NB4 (cell line): ENCODE results near the gene RIBC2.

Experiments
- MYC ChIP-seq: IDR thresholded peaks from 2 replicates; pipeline ENCODE4 v1.6.1; 2011; ENCODE audit warnings: low read depth, low read length
- POLR2A ChIP-seq: IDR thresholded peaks from 2 replicates; pipeline ENCODE4 v1.6.1; 2011; ENCODE audit warnings: mild to moderate bottlenecking; ENCODE audit not compliant: insufficient read length; ENCODE audit errors: extremely low read depth
- TF ChIP-seq, protein P1 (sequence below): IDR thresholded peaks from one replicate; pipeline ENCODE4 v1.5.1; 2012; ENCODE audit warnings: low read depth, low read length
- TF ChIP-seq, protein P2 (sequence below): IDR thresholded peaks from 2 replicates; pipeline ENCODE4 v1.6.1; 2011; ENCODE audit warnings: low read depth, low read length

DNA sequence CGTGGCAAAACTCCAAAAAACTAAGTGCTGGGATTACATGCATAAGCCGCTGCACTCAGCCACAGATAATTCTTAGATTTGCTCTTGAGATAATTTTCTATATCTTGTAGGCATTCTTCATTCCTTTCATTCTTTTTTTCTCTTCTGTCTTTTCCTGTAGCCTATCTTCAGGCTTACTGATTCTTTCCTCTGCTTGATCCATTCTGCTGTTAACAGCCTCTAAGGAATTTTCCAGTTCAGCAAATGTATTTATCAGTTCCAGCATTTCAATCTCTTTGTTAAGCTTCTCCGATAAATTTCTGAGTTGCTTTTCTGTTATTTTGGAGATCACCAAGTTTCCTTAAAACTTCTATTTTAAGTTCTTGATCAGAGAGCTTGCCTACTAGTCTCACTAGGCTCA lies 46.8 kb upstream of the RIBC2 start:
- TF ChIP-seq, protein P1, sequence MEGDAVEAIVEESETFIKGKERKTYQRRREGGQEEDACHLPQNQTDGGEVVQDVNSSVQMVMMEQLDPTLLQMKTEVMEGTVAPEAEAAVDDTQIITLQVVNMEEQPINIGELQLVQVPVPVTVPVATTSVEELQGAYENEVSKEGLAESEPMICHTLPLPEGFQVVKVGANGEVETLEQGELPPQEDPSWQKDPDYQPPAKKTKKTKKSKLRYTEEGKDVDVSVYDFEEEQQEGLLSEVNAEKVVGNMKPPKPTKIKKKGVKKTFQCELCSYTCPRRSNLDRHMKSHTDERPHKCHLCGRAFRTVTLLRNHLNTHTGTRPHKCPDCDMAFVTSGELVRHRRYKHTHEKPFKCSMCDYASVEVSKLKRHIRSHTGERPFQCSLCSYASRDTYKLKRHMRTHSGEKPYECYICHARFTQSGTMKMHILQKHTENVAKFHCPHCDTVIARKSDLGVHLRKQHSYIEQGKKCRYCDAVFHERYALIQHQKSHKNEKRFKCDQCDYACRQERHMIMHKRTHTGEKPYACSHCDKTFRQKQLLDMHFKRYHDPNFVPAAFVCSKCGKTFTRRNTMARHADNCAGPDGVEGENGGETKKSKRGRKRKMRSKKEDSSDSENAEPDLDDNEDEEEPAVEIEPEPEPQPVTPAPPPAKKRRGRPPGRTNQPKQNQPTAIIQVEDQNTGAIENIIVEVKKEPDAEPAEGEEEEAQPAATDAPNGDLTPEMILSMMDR, result no peak
- TF ChIP-seq POLR2A, result no peak
- TF ChIP-seq, protein P2, sequence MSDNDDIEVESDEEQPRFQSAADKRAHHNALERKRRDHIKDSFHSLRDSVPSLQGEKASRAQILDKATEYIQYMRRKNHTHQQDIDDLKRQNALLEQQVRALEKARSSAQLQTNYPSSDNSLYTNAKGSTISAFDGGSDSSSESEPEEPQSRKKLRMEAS, result no peak
- TF ChIP-seq MYC, result no peak
